ENCODE results near the gene SNPH.

GRCh38 chr20:1296922-1297321 lies 30.8 kb downstream of the SNPH start:
- TF ChIP-seq CTCF (conservative IDR thresholded peaks at IDR 0.05; ENCODE audit: low read depth, low read length) (no peak), EZH2 (IDR thresholded peaks at IDR 0.05; ENCODE audit: borderline replicate concordance, low read depth, low read length, poor library complexity, severe bottlenecking) (no peak)

All from A673 (cell line).